Stimulated activated CD8-positive, alpha-beta memory T cell treated with anti-CD3 and anti-CD28 coated beads, Interleukin-4, amount 100 ng/mL, for 1 hour (primary cell): ENCODE measurements around the gene GRM1.
"Not testable (repeated sequence)": the region's sequence is repeated elsewhere in the genome, so short reads cannot be mapped to it uniquely, and the experiment has no call there.

Source experiments
- DNase-seq, 2 donors: peaks; one replicate each; pipeline ENCODE4 v3.0.0-alpha.2; 2020; ENCODE audit warnings: low read depth in 2 of 2, low spot score in 1 of 2

The GRM1 gene

GRCh38 chr6:146190581-146190980, 161.7 kb downstream of the GRM1 start:
- no peak for DNase-seq

DNA sequence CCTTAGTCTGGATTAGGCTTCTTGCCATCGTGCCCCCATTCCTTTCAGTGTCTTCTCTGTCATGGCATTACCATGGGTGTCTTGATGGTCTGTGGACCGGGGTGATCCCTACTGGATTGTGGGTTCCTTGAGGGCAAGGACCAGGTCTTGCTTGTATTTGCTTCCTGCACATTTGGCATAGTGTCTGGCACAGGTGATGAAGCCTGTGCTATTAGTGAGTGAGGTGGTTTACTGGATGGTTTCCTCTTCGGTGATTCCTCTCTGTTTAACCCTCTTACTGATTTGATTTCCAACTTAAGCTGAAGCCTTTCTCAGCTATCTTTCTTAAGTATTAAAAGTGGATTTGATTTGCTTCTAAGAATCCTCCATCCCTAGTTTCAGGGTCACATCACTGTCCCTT, 162.3 kb downstream of the GRM1 start:
- no peak for DNase-seq

- no peak for DNase-seq
Observed at GRCh38 chr6:146191612-146192011, 162.8 kb downstream of the GRM1 start.

DNA sequence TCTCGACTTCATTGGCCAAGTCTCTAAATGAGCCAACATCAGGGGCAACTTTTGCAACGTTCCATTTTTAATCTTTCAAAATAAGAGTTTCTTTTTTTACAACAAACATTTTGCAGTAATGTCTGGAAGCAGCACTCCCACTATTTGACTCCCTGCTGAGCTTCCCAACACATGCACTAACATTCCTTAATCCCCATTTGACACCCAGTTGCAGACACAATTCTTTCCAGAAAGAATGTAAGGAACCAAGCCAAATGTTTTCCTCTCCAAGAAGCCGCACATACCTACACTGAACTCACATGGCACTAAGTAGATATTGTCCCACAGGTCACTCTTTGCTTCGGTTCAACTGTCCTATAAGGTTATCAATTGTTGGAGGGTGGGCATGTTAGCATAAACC, 165.6 kb downstream of the GRM1 start:
- DNase-seq: no peak

- DNase-seq: no peak
Observed at GRCh38 chr6:146200176-146200575, 171.3 kb downstream of the GRM1 start.

DNA sequence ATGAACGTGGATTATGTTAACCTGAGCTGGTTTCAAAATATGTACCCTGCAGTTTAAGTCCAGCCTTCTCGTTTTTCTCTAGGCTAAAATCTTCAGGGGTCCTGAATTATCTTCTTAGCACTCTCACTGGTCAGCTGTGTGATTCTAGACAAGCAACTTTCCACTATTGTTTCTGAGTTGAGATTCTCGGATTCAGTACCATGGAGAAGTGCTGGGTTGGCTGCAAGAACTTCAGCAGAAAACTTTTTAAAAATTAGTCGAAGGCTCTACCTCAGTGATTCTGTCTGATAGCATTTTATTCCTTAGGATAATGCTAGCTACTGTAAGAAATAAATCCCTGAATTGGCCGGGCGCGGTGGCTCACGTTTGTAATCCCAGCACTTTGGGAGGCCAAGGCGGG, 173.7 kb downstream of the GRM1 start:
- DNase-seq: no peak

GRCh38 chr6:146209942-146210341, 181.1 kb downstream of the GRM1 start:
- no peak for DNase-seq

DNA sequence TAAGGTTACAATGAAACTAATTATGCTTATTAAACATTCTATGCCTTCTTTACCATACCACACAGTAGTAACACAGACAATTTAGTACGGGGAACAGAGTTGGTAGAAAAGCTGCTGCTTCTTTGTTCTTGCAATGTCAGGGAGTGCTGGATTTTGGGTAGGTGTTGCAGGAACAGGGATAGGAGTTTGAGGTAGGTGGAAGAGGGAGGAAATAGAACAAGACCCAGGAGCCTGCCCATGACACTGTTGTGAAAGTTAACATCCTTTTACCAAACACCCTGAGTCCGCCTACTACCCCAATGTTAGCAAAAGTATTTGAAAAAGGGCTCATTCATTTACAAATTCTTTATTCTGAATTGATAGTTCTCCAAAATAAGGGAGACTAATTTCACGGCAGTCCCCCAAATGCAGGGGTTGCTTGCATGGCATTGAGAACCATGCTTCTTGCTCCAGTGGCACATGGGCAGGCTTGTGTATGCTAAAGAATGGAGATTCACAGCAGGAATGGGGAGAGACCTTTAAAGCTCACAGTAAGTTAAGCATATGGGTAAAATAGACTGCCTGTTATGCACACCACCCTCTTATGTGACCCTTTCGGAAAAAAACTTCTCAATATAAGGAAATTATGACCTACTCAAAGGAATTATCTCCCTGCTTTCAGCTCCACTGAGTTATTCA, 181.7 kb downstream of the GRM1 start:
- DNase-seq: no peak

DNA sequence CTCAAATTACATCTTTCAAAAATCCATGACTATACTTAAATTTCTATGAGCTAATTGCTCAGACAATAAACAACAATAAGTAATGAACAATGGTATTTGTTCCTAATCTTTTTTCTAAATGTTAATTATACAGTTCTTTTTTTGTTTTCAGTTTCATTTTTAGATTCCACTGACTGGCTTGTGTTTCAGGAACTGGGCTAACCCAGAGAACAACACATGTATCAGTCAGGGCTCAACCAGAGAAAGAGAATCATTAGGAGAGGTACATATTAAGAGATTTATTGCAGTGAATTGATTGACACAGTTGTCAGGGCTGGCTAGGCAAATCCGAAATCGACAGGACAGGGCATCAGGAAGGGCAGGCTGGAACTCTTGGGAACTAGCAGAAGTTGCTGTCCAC, 182.8 kb downstream of the GRM1 start:
- DNase-seq: no peak

- DNase-seq: no peak
Observed at GRCh38 chr6:146212781-146213180, 183.9 kb downstream of the GRM1 start.

DNA sequence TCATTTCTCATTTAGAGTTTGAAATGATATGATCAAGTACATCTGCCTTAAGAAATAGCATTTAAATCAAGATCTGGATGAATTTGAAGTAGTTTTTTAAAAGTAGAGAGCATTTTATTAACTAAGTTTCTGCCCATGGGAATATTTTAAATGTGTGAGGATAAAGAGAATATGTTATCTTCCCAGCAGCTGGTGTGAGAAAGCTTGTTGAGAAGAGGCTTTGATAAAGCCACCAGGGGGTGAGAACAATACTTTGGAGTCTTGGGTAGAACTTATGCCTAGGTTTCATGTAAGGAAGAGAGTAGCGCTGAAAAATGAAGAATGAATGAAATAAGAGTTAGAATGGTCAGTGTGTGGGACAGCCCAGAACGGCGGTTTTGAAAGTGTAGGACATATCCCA, 190.2 kb downstream of the GRM1 start:
- no peak for DNase-seq

DNA sequence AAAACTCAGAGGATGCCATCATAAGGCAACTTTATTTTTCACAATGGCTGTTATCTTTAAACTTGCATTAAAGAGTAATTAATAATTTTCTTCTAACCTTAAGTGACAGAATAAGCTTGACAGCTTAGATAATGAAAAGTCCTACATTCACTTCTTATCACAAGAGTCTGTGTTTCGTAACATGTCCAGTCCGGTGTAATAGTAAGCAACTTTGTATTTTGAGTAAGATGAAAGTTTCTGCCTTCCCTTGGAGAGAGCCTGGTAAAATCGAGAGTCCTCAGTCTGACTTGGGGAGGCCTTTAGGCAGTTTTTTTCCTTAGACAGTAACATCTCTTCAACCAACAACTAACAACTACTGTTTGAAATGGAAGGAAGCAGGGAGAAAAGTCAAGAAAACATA, 195.6 kb downstream of the GRM1 start:
- no peak for DNase-seq

GRCh38 chr6:146224988-146225387, 196.1 kb downstream of the GRM1 start:
- no peak for DNase-seq

DNA sequence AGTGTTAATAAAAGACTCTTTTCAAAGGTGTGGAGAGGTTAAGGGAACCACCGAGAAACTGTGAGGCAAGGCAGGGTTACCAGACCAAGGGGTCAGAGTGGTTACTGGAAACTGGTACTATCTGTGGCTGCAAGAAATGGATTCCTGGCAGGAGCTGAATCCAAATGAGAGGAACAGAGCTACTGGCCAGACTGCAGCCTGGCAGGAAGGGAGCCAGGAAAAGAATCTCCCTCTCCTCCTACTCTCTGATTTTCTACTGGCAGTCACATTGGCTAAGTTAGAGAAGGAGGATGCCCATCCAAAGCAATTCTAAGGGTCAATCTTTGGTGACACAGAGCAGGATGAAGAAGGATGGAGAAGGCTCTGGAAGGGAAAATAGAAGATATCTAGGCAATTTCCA, 211.5 kb downstream of the GRM1 start:
- DNase-seq: no peak

GRCh38 chr6:146240807-146241206, 211.9 kb downstream of the GRM1 start:
- no peak for DNase-seq

GRCh38 chr6:146243646-146244045, 214.8 kb downstream of the GRM1 start:
- DNase-seq: not testable (repeated sequence)

DNA sequence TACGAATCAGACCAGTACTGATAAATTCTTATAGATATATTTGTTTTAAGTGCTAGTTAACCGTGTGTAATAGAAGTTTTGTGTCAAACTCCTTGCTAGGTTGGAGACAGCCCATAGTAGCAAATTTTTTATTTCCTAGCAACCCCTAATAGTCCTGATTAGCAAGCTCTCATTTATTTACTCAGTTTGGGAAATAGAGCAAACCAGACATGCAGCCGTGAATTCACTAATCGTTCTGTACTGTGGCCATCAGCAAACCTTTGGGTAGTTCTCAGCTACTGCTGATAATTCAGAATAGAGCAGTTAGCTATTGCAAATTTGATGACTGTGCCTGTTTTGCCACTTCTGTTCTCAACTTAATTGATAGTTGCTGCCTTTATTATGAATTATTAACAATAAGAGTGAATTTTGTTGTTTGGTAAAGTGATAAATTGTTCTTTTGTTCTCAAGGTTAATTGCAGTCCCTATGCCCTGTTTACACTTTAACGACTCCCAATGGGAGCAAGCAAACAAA, 215.8 kb downstream of the GRM1 start:
- no peak for DNase-seq

DNA sequence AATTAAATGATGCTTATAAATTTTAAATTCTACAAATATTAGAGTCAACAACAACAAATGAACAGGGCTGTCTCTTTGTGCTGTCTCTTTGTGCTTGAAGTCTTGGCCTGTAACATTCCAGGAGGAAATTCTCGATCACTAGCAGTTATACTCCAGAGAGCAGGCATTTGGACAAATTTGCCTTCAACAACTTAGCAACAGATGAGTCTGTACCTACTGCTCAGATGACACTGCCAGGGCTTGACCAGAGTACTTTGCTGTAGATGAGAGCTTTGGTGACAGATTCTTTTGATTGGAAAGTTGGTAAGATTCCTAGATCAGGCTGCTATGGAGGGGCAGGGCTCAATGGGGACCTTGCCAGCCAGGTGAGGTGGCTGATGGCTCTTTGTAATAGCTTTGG, 217.2 kb downstream of the GRM1 start:
- no peak for DNase-seq

GRCh38 chr6:146253691-146254090, 224.8 kb downstream of the GRM1 start:
- no peak for DNase-seq

- no peak for DNase-seq
Observed at GRCh38 chr6:146258206-146258605, 229.3 kb downstream of the GRM1 start.

DNA sequence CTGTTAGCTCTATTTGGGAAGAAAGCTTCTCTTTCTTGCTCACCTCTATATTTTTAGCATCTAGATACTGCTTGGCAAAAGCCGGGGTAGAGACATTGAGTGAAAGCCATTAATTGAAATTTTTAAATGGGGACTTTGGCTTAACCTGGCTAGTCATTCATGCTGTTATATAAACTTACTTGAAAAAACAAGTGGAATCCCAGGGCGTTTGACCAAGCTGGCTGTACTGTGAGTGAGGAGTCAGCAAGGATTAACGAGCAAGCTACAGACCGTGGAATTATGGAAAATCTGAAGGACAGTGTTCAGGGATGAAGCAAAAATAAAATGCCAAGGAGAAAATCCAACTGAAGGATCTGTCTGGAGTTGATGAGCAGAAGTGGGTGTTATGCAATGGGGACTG, 232.0 kb downstream of the GRM1 start:
- DNase-seq: no peak

DNA sequence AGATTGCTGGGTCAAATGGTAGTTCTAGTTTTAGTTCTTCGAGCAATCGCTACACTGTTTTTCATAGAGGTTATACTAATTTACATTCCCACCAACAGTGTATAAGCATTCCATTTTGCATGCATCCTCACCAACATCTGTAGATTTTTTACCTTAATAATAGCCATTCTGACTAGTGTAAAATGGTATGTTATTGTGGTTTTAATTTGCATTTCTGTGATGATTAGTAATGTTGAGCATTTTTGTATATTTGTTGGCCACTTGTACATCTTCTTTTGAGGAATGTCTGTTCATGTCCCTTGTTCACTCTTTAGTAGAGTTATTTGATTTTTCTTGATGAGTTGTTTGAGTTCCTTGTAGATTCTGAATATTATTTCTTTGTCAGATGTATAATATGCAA, 236.2 kb downstream of the GRM1 start:
- DNase-seq: no peak

- no peak for DNase-seq
Observed at GRCh38 chr6:146267447-146267846, 238.6 kb downstream of the GRM1 start.
